GM12878 (cell line): Measurements from ENCODE around the gene SORCS1. TPM values are rescaled to one million over a fixed set of nuclear protein-coding genes. Genes with fewer than 3 reads are reported as not detected.

Experiments used
- ATAC-seq: fragments of 200-7000 bp; cut with Tn5 transposase; 3 replicates; pipeline ENCODE4 v1.9.1; 2020; ENCODE audit warnings: mild to moderate bottlenecking, moderate library complexity
- BruUV-seq: library from RNA; stranded (reverse); fragments of 400-500 nt; replicated peaks from 2 replicates; lab custom pipeline; 2021; lab: Mats Ljungman, UMichigan
- CTCF ChIA-PET: fragments of 300-600 bp; sonication (Branson Sonifier 250); formaldehyde crosslinking; extraction: SDS; loops from one replicate; lab custom pipeline; 2021; ENCODE audit warnings: inconsistent platforms; lab: Yijun Ruan, JAX
- POLR2A ChIA-PET: fragments of 350-600 bp; formaldehyde crosslinking; extraction: SDS; loops from one replicate; lab custom pipeline; 2021; ENCODE audit warnings: inconsistent platforms; lab: Charles Lee
- RAD21 ChIA-PET: fragments of 300-600 bp; sonication (Branson Sonifier 250); formaldehyde crosslinking; loops from one replicate; lab custom pipeline; 2023; ENCODE audit warnings: antibody characterized with exemption; ENCODE audit not compliant: unreplicated experiment; lab: Charles Lee
- SMC1A ChIA-PET: fragments of 300-600 bp; sonication (Branson Sonifier 250); formaldehyde crosslinking; loops from one replicate; lab custom pipeline; 2023; ENCODE audit not compliant: unreplicated experiment, uncharacterized antibody; lab: Charles Lee
- DNase-seq: peaks from one replicate; pipeline ENCODE4 v3.0.0-alpha.2; 2011; ENCODE audit warnings: low read depth, low spot score
- FAIRE-seq: peaks from 3 replicates; lab custom pipeline; 2011; peaks lifted over from hg19 to GRCh38; lab: Jason Lieb, UNC
- H2AFZ ChIP-seq: 2 replicates; pipeline ENCODE4 v1.6.0; 2011; ENCODE audit warnings: low read depth, low read length, control low read depth; ENCODE audit not compliant: control insufficient read depth
- H3K27ac ChIP-seq: 2 replicates; pipeline ENCODE4 v1.5.1; 2011; ENCODE audit warnings: control low read depth; ENCODE audit not compliant: control insufficient read depth, insufficient read depth
- H3K27me3 ChIP-seq, 2 experiments: replicated peaks in 1 of 2; 2 replicates each; pipeline versions ENCODE4 v1.6.0 to v1.6.1; 2011; ENCODE audit warnings: low read length in 1 of 2; ENCODE audit not compliant: control insufficient read depth in 2 of 2, insufficient read depth in 2 of 2
- H3K36me3 ChIP-seq, 2 experiments: 2 replicates each; pipeline ENCODE4 v1.5.1; 2011; ENCODE audit warnings: low read length in 1 of 2; ENCODE audit not compliant: control insufficient read depth in 2 of 2, insufficient read depth in 2 of 2
- H3K4me1 ChIP-seq: 2 replicates; pipeline ENCODE4 v1.6.1; 2011; ENCODE audit warnings: mild to moderate bottlenecking, low read length, moderate library complexity, mixed read lengths; ENCODE audit not compliant: control insufficient read depth, insufficient read depth
- H3K4me2 ChIP-seq: 2 replicates; pipeline ENCODE4 v1.6.0; 2011; ENCODE audit warnings: control low read depth; ENCODE audit not compliant: control insufficient read depth, insufficient read depth
- H3K4me3 ChIP-seq: fragments of 200-600 bp; sonication (generic); 2 replicates; pipeline ENCODE4 v1.5.1; 2016
- H3K79me2 ChIP-seq: 2 replicates; pipeline ENCODE4 v1.6.0; 2011; ENCODE audit warnings: low read length; ENCODE audit not compliant: control insufficient read depth, insufficient read depth
- H3K9ac ChIP-seq: 2 replicates; pipeline ENCODE4 v1.8.0; 2011; ENCODE audit warnings: low read length, control low read depth, mixed read lengths; ENCODE audit not compliant: control insufficient read depth, insufficient read depth
- H3K9me3 ChIP-seq: replicated peaks from 3 replicates; pipeline ENCODE4 v1.5.1; 2011; ENCODE audit warnings: mild to moderate bottlenecking, low read length; ENCODE audit not compliant: control insufficient read depth, insufficient read depth
- H4K20me1 ChIP-seq: 2 replicates; pipeline ENCODE4 v1.6.0; 2011; ENCODE audit not compliant: control insufficient read depth, insufficient read depth
- BHLHE40 ChIP-seq, 2 experiments: fragments of 450-650 bp in 1 of 2; IDR thresholded peaks; 2 replicates each; pipeline ENCODE4 v1.6.1; 2011 to 2017; ENCODE audit warnings: low read depth in 2 of 2, borderline replicate concordance in 1 of 2, improper control_type of control experiment in 1 of 2, low read length in 1 of 2, mild to moderate bottlenecking in 1 of 2
- BMI1 ChIP-seq: fragments of 450-650 bp; IDR thresholded peaks from 2 replicates; pipeline ENCODE4 v1.6.1; 2016; ENCODE audit warnings: mild to moderate bottlenecking, moderate library complexity, borderline replicate concordance
- CBX5 ChIP-seq: sonication (generic); IDR thresholded peaks from 2 replicates; pipeline ENCODE4 v1.6.1; 2016; ENCODE audit warnings: low read depth, moderate library complexity, mild to moderate bottlenecking, inconsistent platforms
- E2F4 ChIP-seq: IDR thresholded peaks from 2 replicates; pipeline ENCODE4 v1.6.1; 2012; ENCODE audit warnings: low read depth, low read length, improper control_type of control experiment
- E4F1 ChIP-seq: fragments of 450-650 bp; IDR thresholded peaks from 2 replicates; pipeline ENCODE4 v1.6.1; 2018; ENCODE audit warnings: borderline replicate concordance, mild to moderate bottlenecking; ENCODE audit not compliant: partially characterized antibody
- NFIC ChIP-seq: IDR thresholded peaks from 2 replicates; pipeline ENCODE4 v1.6.1; 2012; ENCODE audit warnings: low read depth, mild to moderate bottlenecking, inconsistent platforms, low read length, moderate library complexity
- NFYA ChIP-seq: IDR thresholded peaks from 2 replicates; pipeline ENCODE4 v1.6.1; 2011; ENCODE audit warnings: low read depth, mild to moderate bottlenecking, low read length, improper control_type of control experiment, borderline replicate concordance
- SUPT20H ChIP-seq: IDR thresholded peaks from 2 replicates; pipeline ENCODE4 v1.6.1; 2011; ENCODE audit warnings: low read depth, mild to moderate bottlenecking, low read length, moderate library complexity, borderline replicate concordance; ENCODE audit not compliant: control insufficient read depth
- WGBS: methylation state at CpG from one replicate; pipeline ENCODE4 v1.1.6; 2016; ENCODE audit warnings: low lambda C conversion rate; ENCODE audit not compliant: insufficient replicate concordance, insufficient coverage; ENCODE audit errors: missing lambda C conversion rate; 5-methylcytosine and 5-hydroxymethylcytosine counted together
- in situ Hi-C: fragments of 300-500 bp; cut with MboI; formaldehyde crosslinking; loops from 9 replicates; pipeline ENCODE4 v1.14.3; 2018; ENCODE audit warnings: mixed read lengths
- intact Hi-C: fragments of 100-400 bp; cut with micrococcal nuclease; formaldehyde crosslinking; loops from one replicate; pipeline ENCODE4 v1.14.2; 2022; ENCODE audit not compliant: unreplicated experiment
- polyA plus RNA-seq, 11 experiments: library from polyadenylated mRNA; depleted of rRNA in 4 of 11; unstranded in 6 of 11; stranded (reverse) in 5 of 11; fragments of >200 nt; fragmentation: Nextera tagmentation in 4 of 11; fragmentation: Illumina TruSeq in 1 of 11; extraction: Ambion mirVana in 4 of 11; extraction: Trizol in 1 of 11; gene quantifications; 1 replicate in 1 of 11; 2 replicates in 10 of 11; pipeline versions ENCODE4 v1.2.1 to v1.2.3, GENCODE V29; 2011 to 2016; ENCODE audit warnings: inconsistent platforms in 2 of 11, missing spikeins in 2 of 11, low read depth in 1 of 11
- total RNA-seq, 4 experiments: library from RNA; depleted of rRNA in 3 of 4; stranded (reverse); fragments of >200 nt in 3 of 4; fragmentation: Illumina TruSeq in 1 of 4; extraction: Trizol in 1 of 4; gene quantifications; 2 replicates each; pipeline versions ENCODE4 v1.2.1 to v1.2.3, GENCODE V29; 2013 to 2021

SORCS1 gene
- total and polyA plus RNA-seq, 10 of the 15 experiments (the other 5 are each of a cell fraction or from before 2014, with no cell fraction given), result 0.02 to 9.6 (median 0.06) TPM; not detected in 3

GRCh38 chr10:106955133-106955532, 209.4 kb downstream of the SORCS1 start (continued):
- TF ChIP-seq E4F1 (no peak), BHLHE40 (IDR thresholded peaks at IDR 0.05; ENCODE audit: borderline replicate concordance in 1 of 2, low read depth in 2 of 2, low read length in 1 of 2) (no peak), E2F4 (no peak), NFIC (no peak), NFYA (no peak), BMI1 (no peak)

GRCh38 chr10:106952033-106952432, 212.5 kb downstream of the SORCS1 start:
- H3K4me1 ChIP-seq, result no peaks in the 10 kb centered on the region
- H3K9ac ChIP-seq, result no peak overlapping the region
- SMC1A ChIA-PET, result interaction anchor here (0.8 to 1.7 kb wide), 6 partner anchors 15 to 1131 kb away, joined by 3 to 5 read pairs (median 3); no protein-coding TSS in a partner anchor
- WGBS, result 4% methylated on average over 1 of the region's 1 CpG
- FAIRE-seq, result no peak
- H3K79me2 ChIP-seq, result no peaks in the 10 kb centered on the region
- no peaks in the 10 kb centered on the region for H4K20me1 ChIP-seq
- H3K36me3 ChIP-seq, result no peaks in the 10 kb centered on the region
- in situ Hi-C loops (no loop called here), intact Hi-C loops (no loop called here)
- H2AFZ ChIP-seq, result no peak overlapping the region
- no peak for ATAC-seq
- DNase-seq, result no peak
- BruUV-seq, result no TSS peak
- RAD21 ChIA-PET, result no interaction called here
- no peak overlapping the region for H3K27ac ChIP-seq
- CTCF ChIA-PET, result no interaction called here
- TF ChIP-seq CBX5 (peak; percentile 40; the same call in 1 of the 2 replicates), SUPT20H (no peak)
- no peaks in the 10 kb centered on the region for H3K27me3 ChIP-seq
- H3K4me3 ChIP-seq, result no peak overlapping the region
- no peak overlapping the region for H3K4me2 ChIP-seq
- POLR2A ChIA-PET, result no interaction called here
- H3K9me3 ChIP-seq, result peaks cover 3% of the 10 kb centered on the region; the same call in 1 of the 3 replicates
